H1 (cell line): Measurements from ENCODE around the gene NEDD8. TPM values are rescaled to one million over a fixed set of nuclear protein-coding genes. Genes with fewer than 3 reads are reported as not detected.

ENCODE experiments used
- CTBP2 ChIP-seq: IDR thresholded peaks from 2 replicates; pipeline ENCODE4 v1.7.0; 2011; ENCODE audit warnings: borderline replicate concordance, mild to moderate bottlenecking, moderate library complexity, mixed read lengths, low read length; ENCODE audit not compliant: insufficient read depth, insufficient read length
- EGR1 ChIP-seq: IDR thresholded peaks from 2 replicates; pipeline ENCODE4 v1.6.1; 2011; ENCODE audit warnings: low read depth, low read length, borderline replicate concordance
- EZH2 ChIP-seq: fragments of 200-600 bp; sonication (generic); IDR thresholded peaks from 2 replicates; pipeline ENCODE4 v1.7.1; 2012; ENCODE audit warnings: low read depth, mild to moderate bottlenecking, moderate library complexity, low read length, inconsistent platforms; ENCODE audit not compliant: severe bottlenecking
- KDM1A ChIP-seq: fragments of 200-600, 300-600 bp; sonication (generic); IDR thresholded peaks from 2 replicates; pipeline ENCODE4 v1.7.1; 2016; ENCODE audit warnings: mild to moderate bottlenecking, low read length, borderline replicate concordance
- PHF8 ChIP-seq: fragments of 200-600 bp; sonication (generic); conservative IDR thresholded peaks from 2 replicates; pipeline ENCODE4 v1.7.1; 2012; ENCODE audit warnings: low read depth, mild to moderate bottlenecking, inconsistent platforms, low read length, moderate library complexity
- POLR2AphosphoS5 ChIP-seq: IDR thresholded peaks from 2 replicates; pipeline ENCODE4 v1.6.1; 2011; ENCODE audit warnings: low read depth, low read length
- SP2 ChIP-seq: IDR thresholded peaks from 2 replicates; pipeline ENCODE4 v1.6.1; 2012; ENCODE audit warnings: mild to moderate bottlenecking, low read length, inconsistent platforms
- TEAD4 ChIP-seq: IDR thresholded peaks from 2 replicates; pipeline ENCODE4 v1.6.1; 2012; ENCODE audit warnings: low read depth, low read length, inconsistent platforms, mixed read lengths
- ZNF274 ChIP-seq: IDR thresholded peaks from 2 replicates; pipeline ENCODE4 v1.7.0; 2012; ENCODE audit warnings: low read length, borderline replicate concordance; ENCODE audit errors: extremely low read depth
- polyA plus RNA-seq, 7 experiments: library from polyadenylated mRNA; depleted of rRNA in 3 of 7; stranded (reverse) in 5 of 7; unstranded in 2 of 7; fragments of >200 nt in 5 of 7; fragments of 200-250 nt in 2 of 7; gene quantifications; 1 replicate in 5 of 7; 2 replicates in 1 of 7; 4 replicates in 1 of 7; pipeline versions ENCODE4 v1.2.1 to v1.2.3, GENCODE V29; 2011 to 2013; ENCODE audit warnings: missing spikeins in 2 of 7, mixed read lengths in 2 of 7
- total RNA-seq: library from RNA; stranded (reverse); fragmentation: NEBNext Ultra II Directional; extraction: Animal tissue kit (Norgen Biotek cat#: 25700); gene quantifications from 2 replicates; pipeline ENCODE4 v1.2.1, GENCODE V29; 2021
- TF ChIP-seq, protein P1 (sequence below): fragments of 300-600 bp; sonication (generic); IDR thresholded peaks from 2 replicates; pipeline ENCODE4 v1.7.1; 2012; ENCODE audit warnings: low read length, moderate library complexity, mild to moderate bottlenecking, inconsistent platforms; ENCODE audit not compliant: insufficient replicate concordance

NEDD8 gene
- total and polyA plus RNA-seq, 2 of the 8 experiments (the other 6 are each of a cell fraction or from before 2014, with no cell fraction given): 253 to 317 TPM

DNA sequence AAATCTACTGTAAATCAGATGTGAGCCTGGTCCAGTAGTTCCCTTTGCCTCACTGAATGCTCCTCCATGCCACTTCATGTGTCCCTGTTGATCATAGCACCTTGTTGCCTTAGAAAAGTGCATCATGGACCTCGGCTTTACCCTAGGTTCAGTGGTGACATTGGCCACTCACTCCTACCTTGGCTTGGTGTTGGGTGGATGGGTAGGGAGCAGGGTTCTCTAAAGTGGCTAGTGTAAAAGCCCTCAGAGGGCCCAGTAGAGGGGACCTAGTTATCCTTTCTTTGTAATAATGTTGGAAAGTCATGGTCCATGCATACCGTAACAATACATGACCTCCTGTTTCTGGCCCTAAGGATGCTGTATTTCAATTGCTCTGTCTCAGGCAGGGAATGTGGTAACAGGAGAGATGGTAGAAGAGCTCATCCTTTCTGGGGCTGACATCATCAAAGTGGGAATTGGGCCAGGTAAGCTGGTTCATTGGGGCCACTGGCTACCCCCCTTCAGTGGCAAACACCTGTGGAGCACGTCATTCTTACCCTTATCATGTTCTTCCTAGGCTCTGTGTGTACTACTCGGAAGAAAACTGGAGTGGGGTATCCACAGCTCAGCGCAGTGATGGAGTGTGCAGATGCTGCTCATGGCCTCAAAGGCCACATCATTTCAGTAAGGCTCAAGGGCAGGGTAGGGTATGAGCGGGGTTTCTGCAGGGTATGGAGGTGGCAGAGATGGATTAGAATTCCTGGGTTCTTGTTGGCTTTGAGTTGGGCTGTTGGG lies 4.7 kb upstream of the NEDD8 start (continued):
- TF ChIP-seq, protein P1, sequence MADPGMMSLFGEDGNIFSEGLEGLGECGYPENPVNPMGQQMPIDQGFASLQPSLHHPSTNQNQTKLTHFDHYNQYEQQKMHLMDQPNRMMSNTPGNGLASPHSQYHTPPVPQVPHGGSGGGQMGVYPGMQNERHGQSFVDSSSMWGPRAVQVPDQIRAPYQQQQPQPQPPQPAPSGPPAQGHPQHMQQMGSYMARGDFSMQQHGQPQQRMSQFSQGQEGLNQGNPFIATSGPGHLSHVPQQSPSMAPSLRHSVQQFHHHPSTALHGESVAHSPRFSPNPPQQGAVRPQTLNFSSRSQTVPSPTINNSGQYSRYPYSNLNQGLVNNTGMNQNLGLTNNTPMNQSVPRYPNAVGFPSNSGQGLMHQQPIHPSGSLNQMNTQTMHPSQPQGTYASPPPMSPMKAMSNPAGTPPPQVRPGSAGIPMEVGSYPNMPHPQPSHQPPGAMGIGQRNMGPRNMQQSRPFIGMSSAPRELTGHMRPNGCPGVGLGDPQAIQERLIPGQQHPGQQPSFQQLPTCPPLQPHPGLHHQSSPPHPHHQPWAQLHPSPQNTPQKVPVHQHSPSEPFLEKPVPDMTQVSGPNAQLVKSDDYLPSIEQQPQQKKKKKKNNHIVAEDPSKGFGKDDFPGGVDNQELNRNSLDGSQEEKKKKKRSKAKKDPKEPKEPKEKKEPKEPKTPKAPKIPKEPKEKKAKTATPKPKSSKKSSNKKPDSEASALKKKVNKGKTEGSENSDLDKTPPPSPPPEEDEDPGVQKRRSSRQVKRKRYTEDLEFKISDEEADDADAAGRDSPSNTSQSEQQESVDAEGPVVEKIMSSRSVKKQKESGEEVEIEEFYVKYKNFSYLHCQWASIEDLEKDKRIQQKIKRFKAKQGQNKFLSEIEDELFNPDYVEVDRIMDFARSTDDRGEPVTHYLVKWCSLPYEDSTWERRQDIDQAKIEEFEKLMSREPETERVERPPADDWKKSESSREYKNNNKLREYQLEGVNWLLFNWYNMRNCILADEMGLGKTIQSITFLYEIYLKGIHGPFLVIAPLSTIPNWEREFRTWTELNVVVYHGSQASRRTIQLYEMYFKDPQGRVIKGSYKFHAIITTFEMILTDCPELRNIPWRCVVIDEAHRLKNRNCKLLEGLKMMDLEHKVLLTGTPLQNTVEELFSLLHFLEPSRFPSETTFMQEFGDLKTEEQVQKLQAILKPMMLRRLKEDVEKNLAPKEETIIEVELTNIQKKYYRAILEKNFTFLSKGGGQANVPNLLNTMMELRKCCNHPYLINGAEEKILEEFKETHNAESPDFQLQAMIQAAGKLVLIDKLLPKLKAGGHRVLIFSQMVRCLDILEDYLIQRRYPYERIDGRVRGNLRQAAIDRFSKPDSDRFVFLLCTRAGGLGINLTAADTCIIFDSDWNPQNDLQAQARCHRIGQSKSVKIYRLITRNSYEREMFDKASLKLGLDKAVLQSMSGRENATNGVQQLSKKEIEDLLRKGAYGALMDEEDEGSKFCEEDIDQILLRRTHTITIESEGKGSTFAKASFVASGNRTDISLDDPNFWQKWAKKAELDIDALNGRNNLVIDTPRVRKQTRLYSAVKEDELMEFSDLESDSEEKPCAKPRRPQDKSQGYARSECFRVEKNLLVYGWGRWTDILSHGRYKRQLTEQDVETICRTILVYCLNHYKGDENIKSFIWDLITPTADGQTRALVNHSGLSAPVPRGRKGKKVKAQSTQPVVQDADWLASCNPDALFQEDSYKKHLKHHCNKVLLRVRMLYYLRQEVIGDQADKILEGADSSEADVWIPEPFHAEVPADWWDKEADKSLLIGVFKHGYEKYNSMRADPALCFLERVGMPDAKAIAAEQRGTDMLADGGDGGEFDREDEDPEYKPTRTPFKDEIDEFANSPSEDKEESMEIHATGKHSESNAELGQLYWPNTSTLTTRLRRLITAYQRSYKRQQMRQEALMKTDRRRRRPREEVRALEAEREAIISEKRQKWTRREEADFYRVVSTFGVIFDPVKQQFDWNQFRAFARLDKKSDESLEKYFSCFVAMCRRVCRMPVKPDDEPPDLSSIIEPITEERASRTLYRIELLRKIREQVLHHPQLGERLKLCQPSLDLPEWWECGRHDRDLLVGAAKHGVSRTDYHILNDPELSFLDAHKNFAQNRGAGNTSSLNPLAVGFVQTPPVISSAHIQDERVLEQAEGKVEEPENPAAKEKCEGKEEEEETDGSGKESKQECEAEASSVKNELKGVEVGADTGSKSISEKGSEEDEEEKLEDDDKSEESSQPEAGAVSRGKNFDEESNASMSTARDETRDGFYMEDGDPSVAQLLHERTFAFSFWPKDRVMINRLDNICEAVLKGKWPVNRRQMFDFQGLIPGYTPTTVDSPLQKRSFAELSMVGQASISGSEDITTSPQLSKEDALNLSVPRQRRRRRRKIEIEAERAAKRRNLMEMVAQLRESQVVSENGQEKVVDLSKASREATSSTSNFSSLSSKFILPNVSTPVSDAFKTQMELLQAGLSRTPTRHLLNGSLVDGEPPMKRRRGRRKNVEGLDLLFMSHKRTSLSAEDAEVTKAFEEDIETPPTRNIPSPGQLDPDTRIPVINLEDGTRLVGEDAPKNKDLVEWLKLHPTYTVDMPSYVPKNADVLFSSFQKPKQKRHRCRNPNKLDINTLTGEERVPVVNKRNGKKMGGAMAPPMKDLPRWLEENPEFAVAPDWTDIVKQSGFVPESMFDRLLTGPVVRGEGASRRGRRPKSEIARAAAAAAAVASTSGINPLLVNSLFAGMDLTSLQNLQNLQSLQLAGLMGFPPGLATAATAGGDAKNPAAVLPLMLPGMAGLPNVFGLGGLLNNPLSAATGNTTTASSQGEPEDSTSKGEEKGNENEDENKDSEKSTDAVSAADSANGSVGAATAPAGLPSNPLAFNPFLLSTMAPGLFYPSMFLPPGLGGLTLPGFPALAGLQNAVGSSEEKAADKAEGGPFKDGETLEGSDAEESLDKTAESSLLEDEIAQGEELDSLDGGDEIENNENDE: no peak
- TF ChIP-seq PHF8 (no peak), ZNF274 (no peak), CTBP2 (no peak), EZH2 (no peak), POLR2AphosphoS5 (no peak), EGR1 (no peak), KDM1A (no peak), SP2 (no peak), TEAD4 (no peak)
- TF ChIP-seq, all 59 proteins: peak for 0
